Smooth muscle cell (in vitro differentiated cells): ENCODE measurements around the gene AHCYL2. TPM values are rescaled to one million over a fixed set of nuclear protein-coding genes. Genes with fewer than 3 reads are reported as not detected.

Experiments used
- DNase-seq: peaks from one replicate; lab custom pipeline; 2025; ENCODE audit not compliant: unreplicated experiment; lab: John Stamatoyannopoulos, UW
- H2AFZ ChIP-seq: fragments of 200-600 bp; sonication (generic); 2 replicates; pipeline ENCODE4 v1.6.0; 2016; ENCODE audit warnings: antibody characterized with exemption, low read depth, mild to moderate bottlenecking
- H3F3A ChIP-seq: fragments of 200-600 bp; sonication (generic); 2 replicates; pipeline ENCODE4 v1.6.0; 2017; ENCODE audit warnings: antibody characterized with exemption, low read depth
- H3K27ac ChIP-seq: fragments of 200-600 bp; sonication (generic); 2 replicates; pipeline ENCODE4 v1.5.1; 2016; ENCODE audit warnings: low read depth, mild to moderate bottlenecking
- H3K27me3 ChIP-seq: fragments of 200-600 bp; sonication (generic); 2 replicates; pipeline ENCODE4 v1.6.1; 2016; ENCODE audit warnings: low read depth, mild to moderate bottlenecking
- H3K36me3 ChIP-seq: fragments of 200-600 bp; sonication (generic); 2 replicates; pipeline ENCODE4 v1.5.1; 2016; ENCODE audit warnings: low read depth
- H3K4me1 ChIP-seq: fragments of 200-600 bp; sonication (generic); 2 replicates; pipeline ENCODE4 v1.5.1; 2016; ENCODE audit warnings: low read depth
- H3K4me2 ChIP-seq: fragments of 200-600 bp; sonication (generic); 2 replicates; pipeline ENCODE4 v1.6.0; 2016; ENCODE audit warnings: mild to moderate bottlenecking
- H3K4me3 ChIP-seq: fragments of 200-600 bp; sonication (generic); 2 replicates; pipeline ENCODE4 v1.5.1; 2016; ENCODE audit warnings: mild to moderate bottlenecking
- H3K79me2 ChIP-seq: fragments of 200-600 bp; sonication (generic); 2 replicates; pipeline ENCODE4 v1.6.0; 2016; ENCODE audit warnings: low read depth, mild to moderate bottlenecking
- H3K9ac ChIP-seq: fragments of 200-600 bp; sonication (generic); 2 replicates; pipeline ENCODE4 v1.6.0; 2016; ENCODE audit warnings: low read depth
- H3K9me3 ChIP-seq: fragments of 200-600 bp; sonication (generic); replicated peaks from 2 replicates; pipeline ENCODE4 v1.5.1; 2016; ENCODE audit warnings: low read depth
- H4K20me1 ChIP-seq: fragments of 200-600 bp; sonication (generic); 2 replicates; pipeline ENCODE4 v1.6.0; 2016; ENCODE audit warnings: low read depth
- CTCF ChIP-seq: fragments of 200-600 bp; sonication (generic); IDR thresholded peaks from 2 replicates; pipeline ENCODE4 v1.5.1; 2017; ENCODE audit warnings: borderline replicate concordance, mild to moderate bottlenecking, antibody characterized with exemption; ENCODE audit not compliant: insufficient read depth, poor library complexity, severe bottlenecking
- WGBS: methylation state at CpG from one replicate; pipeline ENCODE4 v1.1.7; 2016; ENCODE audit warnings: low lambda C conversion rate; 5-methylcytosine and 5-hydroxymethylcytosine counted together
- polyA plus RNA-seq: library from polyadenylated mRNA; unstranded; fragments of >200 nt; fragmentation: Nextera tagmentation; extraction: Ambion mirVana; gene quantifications from 2 replicates; pipeline ENCODE4 v1.2.1, GENCODE V29; 2016
- total RNA-seq: library from RNA; depleted of rRNA; stranded (reverse); fragments of >200 nt; gene quantifications from 2 replicates; pipeline ENCODE4 v1.2.3, GENCODE V29; 2014

The AHCYL2 gene
- total and polyA plus RNA-seq, 2 experiments from 2014 or later, result 6.3 to 7.3 TPM

DNA sequence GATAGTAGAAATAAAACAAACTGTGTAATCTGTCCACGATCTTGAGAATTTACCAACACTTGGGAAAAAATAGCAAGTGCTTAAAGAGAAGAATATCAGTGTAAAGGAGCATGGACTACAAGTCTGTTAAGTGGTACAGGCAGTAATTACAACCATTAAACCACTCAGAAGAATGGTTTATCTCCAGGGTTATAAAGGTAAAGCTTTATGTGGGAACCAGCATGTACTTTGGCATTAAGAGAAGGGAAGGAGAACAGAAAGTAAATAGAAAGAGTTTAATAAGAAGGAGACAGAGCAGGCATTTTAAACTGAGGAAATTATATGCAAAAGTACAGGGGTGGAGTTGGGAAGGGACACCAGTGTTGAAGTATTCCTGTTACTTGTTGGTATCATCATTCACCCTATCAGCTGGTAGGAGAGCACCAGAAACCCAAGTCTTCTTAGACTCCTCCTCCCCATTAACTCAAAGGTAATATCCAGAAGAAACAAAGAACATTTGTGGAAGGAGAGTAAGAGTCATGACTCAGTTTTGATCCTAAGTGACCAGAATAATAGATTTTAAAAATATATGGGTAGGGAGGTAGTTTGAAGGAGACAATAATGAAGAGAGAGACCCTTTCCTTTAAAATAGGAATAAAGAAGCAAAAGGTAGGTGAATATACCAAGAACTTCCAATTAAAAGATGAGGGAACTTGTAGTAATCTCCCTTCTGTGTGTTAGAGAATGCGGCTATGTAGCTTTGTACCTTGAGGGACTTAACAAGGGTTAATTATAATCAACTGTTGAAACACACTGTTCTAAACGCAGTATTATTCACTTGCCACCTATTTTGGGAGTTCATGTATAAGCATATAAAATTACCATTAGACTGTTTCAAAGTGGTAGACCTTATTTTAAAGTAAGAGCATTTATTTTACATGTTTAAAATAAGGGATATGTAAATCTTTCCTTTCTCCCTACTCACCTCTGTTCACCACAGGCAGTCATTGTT lies 117.3 kb downstream of the AHCYL2 start:
- no peaks in the 10 kb centered on the region for H3F3A ChIP-seq
- whole genome bisulfite sequencing, result 80% methylated on average over 3 of the region's 3 CpGs
- H3K9ac ChIP-seq, result no peak overlapping the region
- H3K79me2 ChIP-seq, result no peaks in the 10 kb centered on the region
- no peaks in the 10 kb centered on the region for H4K20me1 ChIP-seq
- H3K4me3 ChIP-seq, result no peak overlapping the region
- no peaks in the 10 kb centered on the region for H3K36me3 ChIP-seq
- TF ChIP-seq CTCF, result no peak
- no peak for DNase-seq
- no peaks in the 10 kb centered on the region for H3K9me3 ChIP-seq
- no peak overlapping the region for H3K27ac ChIP-seq
- H3K27me3 ChIP-seq, result no peaks in the 10 kb centered on the region
- H3K4me1 ChIP-seq, result no peaks in the 10 kb centered on the region
- H3K4me2 ChIP-seq, result no peak overlapping the region
- no peak overlapping the region for H2AFZ ChIP-seq

GRCh38 chr7:129343099-129343700 lies 118.4 kb downstream of the AHCYL2 start:
- Histone ChIP-seq H3K4me1 (no peaks in the 10 kb centered on the region), H3K9ac (no peak overlapping the region), H2AFZ (no peak overlapping the region), H3K4me2 (no peak overlapping the region), H3K4me3 (no peak overlapping the region), H3K27ac (no peak overlapping the region), H3K27me3 (no peaks in the 10 kb centered on the region), H3K79me2 (no peaks in the 10 kb centered on the region), H3F3A (no peaks in the 10 kb centered on the region), H4K20me1 (no peaks in the 10 kb centered on the region), H3K36me3 (no peaks in the 10 kb centered on the region), H3K9me3 (no peaks in the 10 kb centered on the region)
- no peak for DNase-seq
- 56% methylated on average over 3 of the region's 3 CpGs for WGBS
- TF ChIP-seq CTCF, result peak; percentile 75

- Histone ChIP-seq H3F3A (no peaks in the 10 kb centered on the region), H3K9me3 (no peaks in the 10 kb centered on the region)
- no peak for TF ChIP-seq CTCF
These were observed 122.5 kb downstream of the AHCYL2 start for GRCh38 chr7:129347330-129347729.

More at GRCh38 chr7:129347330-129347729, 122.5 kb downstream of the AHCYL2 start:
- Histone ChIP-seq H2AFZ (no peak overlapping the region), H4K20me1 (no peaks in the 10 kb centered on the region), H3K4me2 (no peak overlapping the region), H3K27me3 (no peaks in the 10 kb centered on the region), H3K36me3 (no peaks in the 10 kb centered on the region), H3K27ac (no peak overlapping the region), H3K9ac (no peak overlapping the region), H3K79me2 (no peaks in the 10 kb centered on the region), H3K4me3 (no peak overlapping the region), H3K4me1 (no peaks in the 10 kb centered on the region)
- WGBS, result 79% methylated on average over 2 of the region's 2 CpGs
- no peak for DNase-seq
